22Rv1 (cell line): ENCODE results near the gene COL8A1.

Source experiments
- H3K27ac ChIP-seq: fragments of 450-650 bp; 2 replicates; pipeline ENCODE4 v1.5.1; 2017
- ZFX ChIP-seq: fragments of 450-650 bp; IDR thresholded peaks from 2 replicates; pipeline ENCODE4 v1.6.1; 2017; ENCODE audit warnings: antibody characterized with exemption, borderline replicate concordance
- TF ChIP-seq, protein P1 (sequence below): fragments of 450-650 bp; IDR thresholded peaks from 2 replicates; pipeline ENCODE4 v1.5.1; 2017; ENCODE audit warnings: mild to moderate bottlenecking

The COL8A1 gene

DNA sequence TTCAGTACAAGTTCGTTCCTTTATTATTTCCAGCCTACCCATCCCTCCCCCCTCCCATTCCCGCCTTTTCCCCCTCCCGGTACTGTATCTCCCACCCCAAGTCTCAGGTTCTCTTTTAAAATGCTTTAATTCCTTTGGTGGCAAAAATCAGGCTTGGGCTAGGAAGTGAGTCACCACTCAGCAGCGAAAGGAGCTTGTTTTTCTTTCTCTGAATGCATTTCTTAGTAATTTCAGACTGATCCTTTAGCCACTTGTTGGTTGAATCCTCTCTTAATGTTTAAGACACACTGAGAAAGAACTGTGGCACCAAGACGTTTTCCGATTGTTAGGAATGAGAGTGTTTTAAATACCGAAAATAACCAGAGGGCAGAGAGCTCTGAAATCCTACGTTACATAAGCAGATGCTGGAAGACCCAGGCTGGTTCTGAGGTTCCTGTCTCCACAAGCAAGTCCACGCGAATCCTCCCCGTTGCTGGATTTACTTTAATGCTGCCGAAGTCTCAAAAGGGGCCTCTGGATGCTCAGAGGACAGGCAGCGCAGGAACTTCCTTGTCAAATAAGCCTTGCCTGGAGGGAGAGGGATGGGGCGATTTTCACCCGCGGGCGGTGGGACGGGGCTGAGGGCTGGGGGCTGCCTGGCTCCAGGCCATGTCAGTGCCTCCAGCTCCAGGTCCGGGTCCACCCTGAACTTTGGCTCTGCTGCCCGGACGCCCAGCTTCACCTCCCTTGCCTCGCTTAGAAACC is 854 bp upstream of the COL8A1 start:
- no peak overlapping the region for H3K27ac ChIP-seq
- TF ChIP-seq, protein P1, sequence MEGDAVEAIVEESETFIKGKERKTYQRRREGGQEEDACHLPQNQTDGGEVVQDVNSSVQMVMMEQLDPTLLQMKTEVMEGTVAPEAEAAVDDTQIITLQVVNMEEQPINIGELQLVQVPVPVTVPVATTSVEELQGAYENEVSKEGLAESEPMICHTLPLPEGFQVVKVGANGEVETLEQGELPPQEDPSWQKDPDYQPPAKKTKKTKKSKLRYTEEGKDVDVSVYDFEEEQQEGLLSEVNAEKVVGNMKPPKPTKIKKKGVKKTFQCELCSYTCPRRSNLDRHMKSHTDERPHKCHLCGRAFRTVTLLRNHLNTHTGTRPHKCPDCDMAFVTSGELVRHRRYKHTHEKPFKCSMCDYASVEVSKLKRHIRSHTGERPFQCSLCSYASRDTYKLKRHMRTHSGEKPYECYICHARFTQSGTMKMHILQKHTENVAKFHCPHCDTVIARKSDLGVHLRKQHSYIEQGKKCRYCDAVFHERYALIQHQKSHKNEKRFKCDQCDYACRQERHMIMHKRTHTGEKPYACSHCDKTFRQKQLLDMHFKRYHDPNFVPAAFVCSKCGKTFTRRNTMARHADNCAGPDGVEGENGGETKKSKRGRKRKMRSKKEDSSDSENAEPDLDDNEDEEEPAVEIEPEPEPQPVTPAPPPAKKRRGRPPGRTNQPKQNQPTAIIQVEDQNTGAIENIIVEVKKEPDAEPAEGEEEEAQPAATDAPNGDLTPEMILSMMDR: no peak
- no peak for TF ChIP-seq ZFX

DNA sequence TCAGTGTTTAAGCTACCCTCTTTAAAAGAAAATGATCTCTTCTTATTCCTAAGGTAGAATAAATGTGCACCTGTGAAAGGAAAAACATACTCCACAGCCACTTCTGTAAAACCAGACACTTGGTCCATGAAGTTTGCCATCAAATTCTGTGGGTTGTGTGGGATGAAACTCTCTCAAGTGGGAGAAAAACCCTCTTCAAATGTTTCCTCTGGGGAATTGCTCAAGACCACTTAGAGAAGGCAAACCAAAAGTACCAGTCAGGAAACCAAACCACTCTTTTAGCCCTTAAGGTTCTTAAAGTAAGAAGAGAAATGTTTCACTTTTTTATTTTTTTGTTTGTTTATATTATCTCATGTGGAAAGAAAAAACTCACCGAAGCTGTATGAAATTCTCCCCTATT is 1.2 kb downstream of the COL8A1 start:
- TF ChIP-seq, protein P1: no peak
- TF ChIP-seq ZFX: no peak
- H3K27ac ChIP-seq: no peak overlapping the region

DNA sequence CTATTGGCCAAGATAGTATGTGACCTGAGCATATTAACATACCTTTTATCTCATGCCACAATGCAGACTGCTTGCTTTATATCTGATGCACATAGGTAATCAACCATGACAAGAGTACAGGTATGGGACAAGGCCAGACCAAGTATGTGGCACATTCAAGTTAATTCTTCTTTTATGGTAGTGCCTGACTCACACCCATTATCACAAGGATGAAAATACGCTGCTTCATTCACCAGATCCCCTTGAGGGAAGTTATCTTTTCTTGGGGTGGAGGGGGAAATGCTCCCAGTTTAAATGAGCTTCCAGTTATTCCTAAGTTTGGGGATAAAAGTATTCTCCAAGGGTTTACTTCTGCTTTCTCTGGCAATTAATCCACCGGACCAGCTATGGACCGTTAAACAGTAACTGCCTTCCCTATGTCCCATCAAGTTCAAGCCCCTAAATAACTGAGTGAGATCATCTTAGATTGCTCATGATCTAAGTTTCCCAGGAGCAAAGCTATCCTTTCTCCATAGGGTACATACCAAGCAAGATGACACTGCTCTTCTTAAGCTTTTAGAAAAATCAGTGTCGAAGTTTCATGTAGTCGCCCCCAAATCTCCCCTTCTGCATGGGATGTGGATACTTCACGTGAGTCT is 1.9 kb downstream of the COL8A1 start:
- H3K27ac ChIP-seq: no peak overlapping the region
- TF ChIP-seq, protein P1: no peak
- no peak for TF ChIP-seq ZFX

DNA sequence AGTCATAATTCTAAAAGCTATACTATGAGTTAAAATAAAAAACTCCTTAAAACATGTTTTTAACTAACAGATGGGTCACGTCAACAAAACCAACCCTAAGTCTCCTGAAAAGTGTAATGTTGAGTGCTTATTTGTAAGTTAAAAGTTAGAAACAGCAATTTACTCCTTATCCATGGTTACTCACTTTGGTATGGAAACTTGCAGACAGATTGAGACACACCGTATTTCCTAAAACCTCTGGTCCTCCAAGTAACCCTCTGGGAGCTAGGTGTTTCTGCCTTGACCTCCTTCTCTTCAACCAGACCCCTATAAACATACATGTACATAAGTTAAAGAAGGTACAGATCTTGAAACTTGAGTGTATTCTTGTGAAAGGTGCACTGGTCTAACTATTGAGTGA is 3.1 kb downstream of the COL8A1 start:
- no peak overlapping the region for H3K27ac ChIP-seq
- no peak for TF ChIP-seq ZFX
- TF ChIP-seq, protein P1: no peak

DNA sequence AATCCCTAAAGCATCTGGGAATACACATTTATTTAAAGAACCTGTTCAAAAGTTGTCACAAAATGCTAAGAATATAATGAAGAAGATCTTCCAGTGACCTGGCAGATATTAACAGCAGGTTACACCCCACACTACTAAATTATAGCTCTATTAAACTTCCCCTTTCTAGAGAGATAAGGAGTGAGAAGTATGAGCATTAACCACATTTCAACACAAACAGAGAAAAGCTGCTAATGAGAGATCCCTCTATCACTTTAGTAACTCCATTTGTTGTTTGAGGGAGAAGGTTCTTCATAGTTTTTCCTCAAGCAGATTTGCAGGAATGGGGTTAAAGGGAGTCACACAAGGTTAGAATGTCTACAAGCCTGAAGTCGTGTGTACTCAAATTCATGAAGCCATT is 3.6 kb downstream of the COL8A1 start:
- TF ChIP-seq ZFX: no peak
- TF ChIP-seq, protein P1: no peak

DNA sequence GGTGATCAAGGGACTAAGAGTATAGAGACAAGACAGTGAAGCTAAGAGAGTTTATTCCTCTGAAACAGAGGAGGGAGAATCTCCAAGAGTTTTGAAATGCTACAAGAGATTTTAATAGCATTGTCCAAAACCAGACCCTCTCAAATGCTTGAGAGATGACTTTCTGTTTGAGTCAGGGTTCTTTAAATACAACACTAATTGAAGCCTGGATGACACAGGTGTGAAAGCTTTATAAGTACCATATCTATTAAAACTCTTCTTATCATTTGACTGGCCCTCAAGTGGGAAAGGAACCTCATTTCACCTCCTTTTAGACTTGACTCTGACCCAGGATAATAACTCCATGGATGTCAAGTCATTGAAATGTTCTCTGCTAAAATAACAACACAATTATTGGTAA is 5.6 kb downstream of the COL8A1 start:
- no peak for TF ChIP-seq ZFX
- TF ChIP-seq, protein P1: no peak
- H3K27ac ChIP-seq: no peak overlapping the region

More for the DNA sequence above, 3.6 kb downstream of the COL8A1 start:
- H3K27ac ChIP-seq: no peak overlapping the region

DNA sequence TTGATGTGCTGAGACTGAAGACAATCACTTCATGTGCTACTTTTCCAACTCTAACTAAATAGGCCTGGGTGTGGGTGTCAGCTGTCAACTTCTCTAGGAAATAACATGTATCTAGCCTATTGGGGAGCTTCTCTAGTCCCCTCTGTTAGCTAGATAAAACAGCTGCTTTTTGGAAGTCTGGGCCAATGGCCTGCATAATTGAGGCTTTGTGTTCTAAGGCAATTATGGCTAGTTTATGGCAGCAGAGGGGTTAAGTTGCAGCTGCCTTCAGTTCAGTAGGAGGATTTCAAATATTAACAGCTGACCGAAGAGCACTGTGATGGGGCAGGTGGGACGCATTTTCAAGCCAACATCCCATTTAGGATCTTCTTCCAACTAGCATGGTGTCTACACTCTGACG is 6.4 kb downstream of the COL8A1 start:
- no peak for TF ChIP-seq ZFX
- TF ChIP-seq, protein P1: no peak
- no peak overlapping the region for H3K27ac ChIP-seq
